DMS53 treated with DMSO at 0.1 percent for 48 hours (cell line): ENCODE data around the gene SLC16A7.
"Not testable (repeated sequence)": the region's sequence is repeated elsewhere in the genome, so short reads cannot be mapped to it uniquely, and the experiment has no call there.

Source experiments
- DNase-seq: peaks from one replicate; lab custom pipeline; 2025; ENCODE audit not compliant: unreplicated experiment; lab: John Stamatoyannopoulos, UW

Gene SLC16A7, protein sequence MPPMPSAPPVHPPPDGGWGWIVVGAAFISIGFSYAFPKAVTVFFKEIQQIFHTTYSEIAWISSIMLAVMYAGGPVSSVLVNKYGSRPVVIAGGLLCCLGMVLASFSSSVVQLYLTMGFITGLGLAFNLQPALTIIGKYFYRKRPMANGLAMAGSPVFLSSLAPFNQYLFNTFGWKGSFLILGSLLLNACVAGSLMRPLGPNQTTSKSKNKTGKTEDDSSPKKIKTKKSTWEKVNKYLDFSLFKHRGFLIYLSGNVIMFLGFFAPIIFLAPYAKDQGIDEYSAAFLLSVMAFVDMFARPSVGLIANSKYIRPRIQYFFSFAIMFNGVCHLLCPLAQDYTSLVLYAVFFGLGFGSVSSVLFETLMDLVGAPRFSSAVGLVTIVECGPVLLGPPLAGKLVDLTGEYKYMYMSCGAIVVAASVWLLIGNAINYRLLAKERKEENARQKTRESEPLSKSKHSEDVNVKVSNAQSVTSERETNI

GRCh38 chr12:59595883-59596540 lies at the start of gene SLC16A7:
Gene SLC16A7 (plus strand): TSS chr12:59596029. CDS start chr12:59704802, 108,773 bp downstream.
- DNase-seq, result peak; percentile 91

DNA sequence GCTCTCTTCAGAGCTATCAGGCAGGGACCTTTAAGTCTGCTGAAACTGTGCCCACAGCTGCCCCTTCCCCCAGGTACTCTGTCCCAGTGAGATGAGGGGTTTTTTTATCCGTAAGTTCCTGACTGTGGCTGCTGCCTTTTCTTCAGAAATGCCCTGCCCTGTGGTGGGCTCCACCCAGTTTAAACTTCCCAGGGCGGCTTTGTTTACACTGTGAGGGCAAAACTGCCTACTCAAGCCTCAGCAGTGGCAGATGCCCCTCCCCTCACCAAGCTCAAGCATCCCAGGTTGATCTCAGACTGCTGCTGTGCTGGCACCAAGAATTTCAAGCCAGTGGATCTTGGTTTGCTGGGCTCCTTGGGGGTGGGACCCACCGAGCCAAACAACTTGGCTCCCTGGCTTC lies 46.9 kb upstream of the SLC16A7 start:
- no peak for DNase-seq

GRCh38 chr12:59559696-59560095 lies 36.1 kb upstream of the SLC16A7 start:
- no peak for DNase-seq

- peak; percentile 47 for DNase-seq
These were observed 25.7 kb upstream of the SLC16A7 start for GRCh38 chr12:59570145-59570544.

DNA sequence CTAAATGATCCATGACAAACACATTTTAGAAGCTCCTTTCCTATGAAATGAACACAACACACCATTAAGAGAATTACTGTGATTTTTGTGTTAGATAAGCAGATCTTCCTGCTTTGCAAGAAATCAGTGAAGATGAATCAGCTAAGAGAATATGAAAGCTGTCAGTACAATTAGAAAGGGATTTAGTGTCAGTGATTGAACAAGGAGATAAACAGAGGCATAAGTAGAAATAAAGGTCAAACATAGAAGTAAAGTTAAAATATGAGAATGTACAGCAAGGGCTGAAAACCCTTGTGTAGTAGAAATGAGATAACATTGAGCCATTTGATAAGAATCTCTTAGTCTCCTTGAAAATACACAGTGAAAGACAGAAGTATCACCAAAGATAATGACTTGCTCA lies 21.4 kb upstream of the SLC16A7 start:
- no peak for DNase-seq

DNA sequence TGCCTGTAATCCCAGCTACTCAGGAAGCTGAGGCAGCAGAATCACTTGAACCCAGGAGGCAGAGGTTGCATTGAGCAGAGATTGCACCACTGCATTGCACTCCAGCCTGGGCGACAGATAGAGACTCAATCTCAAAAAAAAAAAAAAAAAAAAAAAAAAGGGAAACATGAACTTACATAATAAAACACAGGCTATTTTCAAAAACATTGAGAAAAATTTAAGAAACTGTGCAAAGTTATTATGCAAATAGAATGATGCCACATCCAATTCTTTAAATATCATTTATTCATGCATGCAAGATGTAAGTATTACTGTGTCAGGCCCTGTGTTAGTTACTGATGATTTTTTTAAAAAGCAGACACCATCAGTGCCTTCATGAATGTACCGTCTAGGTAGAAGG lies 20.0 kb upstream of the SLC16A7 start:
- no peak for DNase-seq

DNA sequence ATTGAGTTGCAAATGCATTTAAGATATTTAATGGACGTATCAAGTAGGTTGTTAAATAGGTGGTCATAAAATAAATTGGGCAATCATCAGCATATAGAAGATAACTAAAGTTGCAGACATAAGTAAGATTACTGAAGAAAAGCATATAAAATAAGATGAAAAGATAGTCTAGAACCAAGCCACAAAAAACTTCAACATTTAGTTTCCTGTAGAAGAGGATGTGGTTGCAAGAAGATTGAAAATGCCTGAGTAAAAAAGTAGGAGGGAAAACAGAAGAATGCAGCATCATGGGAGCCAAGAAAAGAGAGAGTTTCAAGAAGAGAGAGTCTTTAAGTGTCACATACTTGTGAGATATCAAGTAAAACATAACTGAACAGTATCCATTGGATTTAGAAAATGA lies 17.6 kb upstream of the SLC16A7 start:
- DNase-seq, result no peak

DNA sequence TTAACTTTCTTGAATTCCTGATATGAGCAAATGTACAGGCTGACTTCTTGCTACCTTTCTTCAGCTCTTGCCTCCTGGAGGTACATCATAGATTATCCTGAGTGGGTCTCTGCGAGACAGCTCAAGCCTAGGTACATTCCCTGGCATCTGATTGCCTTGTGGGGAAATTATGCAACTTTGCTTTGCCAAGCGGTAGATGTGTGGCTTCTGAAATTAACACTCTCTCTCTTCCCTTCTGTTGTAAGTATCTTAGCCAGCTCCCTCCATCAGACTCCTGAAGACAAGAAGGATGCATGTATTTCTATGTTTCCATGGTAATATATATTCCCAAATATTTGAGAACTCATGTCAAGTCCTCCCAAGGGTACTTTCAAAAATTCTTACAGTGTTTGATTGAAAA lies 16.2 kb upstream of the SLC16A7 start:
- DNase-seq, result no peak

GRCh38 chr12:59580050-59580449 lies 15.8 kb upstream of the SLC16A7 start:
- no peak for DNase-seq

GRCh38 chr12:59583003-59583712 lies 12.7 kb upstream of the SLC16A7 start:
- DNase-seq, result no peak

GRCh38 chr12:59587710-59588109 lies 8.1 kb upstream of the SLC16A7 start:
- DNase-seq, result no peak

DNA sequence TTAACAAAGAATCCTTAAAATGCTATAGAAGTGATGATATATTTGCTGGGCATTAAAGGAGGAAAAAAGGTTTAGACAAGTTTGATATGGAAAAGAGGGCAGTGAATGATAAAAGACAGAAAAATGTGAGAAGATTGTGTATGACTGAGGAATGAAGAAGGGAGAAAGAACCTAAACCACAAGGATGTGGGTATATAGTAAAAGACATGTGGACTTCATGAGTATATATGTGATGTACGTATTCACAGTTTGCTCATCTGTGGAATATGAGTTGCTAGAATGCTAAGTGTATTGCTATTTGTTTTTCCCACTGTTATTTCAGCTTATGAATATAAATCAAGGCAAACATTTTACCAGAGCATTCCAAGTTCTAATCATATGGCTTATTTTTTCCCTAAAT lies 2.1 kb upstream of the SLC16A7 start:
- no peak for DNase-seq

GRCh38 chr12:59594943-59595500 lies 807 bp upstream of the SLC16A7 start:
- no peak for DNase-seq

- DNase-seq, result no peak
These were observed 305 bp upstream of the SLC16A7 start for GRCh38 chr12:59595565-59595882.

DNA sequence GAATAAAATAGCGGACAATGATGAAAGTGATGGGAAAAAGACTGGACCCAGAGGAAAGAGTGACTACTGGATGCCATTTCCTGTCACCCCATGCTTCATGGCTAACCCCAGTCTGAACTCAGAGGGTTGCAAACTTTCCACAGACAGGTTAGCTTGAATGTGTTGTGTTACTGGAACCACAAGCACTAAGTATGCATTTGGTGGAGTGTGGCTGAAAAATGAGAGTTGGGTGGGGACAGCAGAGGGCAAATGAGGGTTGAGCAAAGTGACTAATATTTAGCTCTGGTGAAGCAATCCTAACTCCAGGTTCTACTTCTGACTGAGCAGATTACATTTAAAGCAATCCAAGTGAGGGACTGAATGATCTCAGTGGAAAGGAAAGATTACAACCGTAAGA lies 1.6 kb downstream of the SLC16A7 start:
- DNase-seq, result peak; percentile 45

- no peak for DNase-seq
These were observed 4.3 kb downstream of the SLC16A7 start for GRCh38 chr12:59600171-59600570.

- no peak for DNase-seq
These were observed 7.9 kb downstream of the SLC16A7 start for GRCh38 chr12:59603754-59604153.

GRCh38 chr12:59612823-59613434 lies 17.1 kb downstream of the SLC16A7 start:
- DNase-seq, result not testable (repeated sequence)

- DNase-seq, result no peak
These were observed 19.8 kb downstream of the SLC16A7 start for GRCh38 chr12:59615392-59616165.

DNA sequence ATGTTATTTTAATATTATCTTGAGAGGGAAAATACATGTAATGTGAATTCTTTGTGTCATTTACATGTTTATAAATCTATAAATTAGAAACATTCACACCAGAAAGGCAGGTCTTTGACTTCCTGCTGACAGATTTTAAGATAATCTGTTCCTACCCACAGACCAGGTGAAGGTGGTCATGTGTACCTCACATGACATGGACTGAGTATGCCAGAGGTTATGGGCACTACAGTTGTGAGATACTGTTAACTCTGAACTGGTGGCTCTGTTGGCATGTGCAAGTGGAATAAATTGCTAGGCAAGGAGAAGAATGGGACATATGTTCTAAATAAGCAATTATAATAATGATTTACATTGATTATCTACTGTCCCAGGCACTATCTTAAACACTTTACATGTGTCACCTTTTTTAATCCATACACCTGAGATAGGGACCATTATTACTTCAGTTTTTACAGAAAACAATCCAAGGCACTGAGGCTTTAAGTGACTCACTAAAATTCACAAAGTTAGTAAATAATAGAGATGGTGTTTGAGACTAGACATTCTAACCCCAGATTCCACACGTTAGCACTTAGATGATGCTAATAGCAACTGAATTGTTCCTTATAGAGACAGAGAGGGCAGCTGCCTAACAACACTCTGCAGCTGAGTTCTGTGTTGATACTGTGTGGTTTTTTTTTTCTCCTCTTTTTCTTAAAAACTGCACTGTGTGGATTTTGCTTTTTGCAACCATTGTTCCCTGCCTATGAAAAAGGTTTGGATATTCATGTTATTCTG lies 23.8 kb downstream of the SLC16A7 start:
- no peak for DNase-seq
